ENCODE measurements around the gene GALM. TPM values are rescaled to one million over a fixed set of nuclear protein-coding genes. Genes with fewer than 3 reads are reported as not detected.

GALM gene
- total and polyA plus RNA-seq, 2 donors (not counting 3 experiments of a cell fraction or from before 2014, with no cell fraction given) = 4.8 to 6.1 TPM

- Histone ChIP-seq H3K9me3 (replicated peaks; ENCODE audit: control insufficient read depth, insufficient read depth, low read length) (no peaks in the 10 kb centered on the region), H3K36me3 (ENCODE audit: control insufficient read depth in 2 of 2, extremely low read depth in 1 of 2, insufficient read depth in 2 of 2, low read length in 2 of 2) (no peaks in the 10 kb centered on the region), H2AFZ (ENCODE audit: low read depth, low read length) (no peak overlapping the region), H3K27me3 (ENCODE audit: control insufficient read depth in 2 of 2, insufficient read depth in 2 of 2, low read length in 2 of 2) (peaks cover 0 to 2% of the 10 kb centered on the region in 2 experiments), H3K4me1 (ENCODE audit: control insufficient read depth, extremely low read depth, insufficient read depth, low read length) (no peaks in the 10 kb centered on the region), H3K4me2 (ENCODE audit: insufficient read depth, low read length) (no peak overlapping the region), H3K27ac (ENCODE audit: insufficient read depth, low read depth, low read length) (no peak overlapping the region), H3K9ac (replicated peaks; ENCODE audit: extremely low read depth, insufficient read depth, low read length) (no peak overlapping the region), H3K4me3 (replicated peaks in 1 of 3; ENCODE audit: insufficient read depth in 1 of 3, low read depth in 1 of 3, low read length in 3 of 3) (no peak overlapping the region), H3K79me2 (ENCODE audit: control insufficient read depth, insufficient read depth, low read length) (no peaks in the 10 kb centered on the region), H3K9me1 (replicated peaks; ENCODE audit: control insufficient read depth, extremely low read depth, insufficient read depth, low read length) (no peaks in the 10 kb centered on the region), H4K20me1 (replicated peaks; ENCODE audit: control insufficient read depth, extremely low read depth, insufficient read depth, low read length) (no peaks in the 10 kb centered on the region)
- POLR2A ChIA-PET = no interaction called here
- CTCF ChIA-PET = interaction anchor here (1.1 kb wide), 1 partner anchor 13 kb away, joined by 3 read pairs; no protein-coding TSS in a partner anchor
- dilution Hi-C loops (cut with MboI; ENCODE audit: extremely low pct_ligation_motif_present, low sequenced_read_pairs) = no loop called here
- intact Hi-C loops (cut with micrococcal nuclease) = no loop called here
- DNase-seq (ENCODE audit: low read depth, low spot score) = no peak
- FAIRE-seq = no peak
- no TSS peak for BruUV-seq (replicated peaks)
- no peak for TF ChIP-seq JUN (IDR thresholded peaks at IDR 0.05; ENCODE audit: borderline replicate concordance, insufficient read depth, insufficient read length, low read depth)
These were observed 10.5 kb upstream of the GALM start for GRCh38 chr2:38655441-38655840.

GRCh38 chr2:38656866-38657480 lies 8.9 kb upstream of the GALM start:
- FAIRE-seq = no peak
- no peak for DNase-seq (ENCODE audit: low read depth, low spot score)

More at GRCh38 chr2:38656866-38657480, 8.9 kb upstream of the GALM start:
- Histone ChIP-seq H3K4me3 (replicated peaks in 1 of 3; ENCODE audit: insufficient read depth in 1 of 3, low read depth in 1 of 3, low read length in 3 of 3) (no peak overlapping the region), H3K9me1 (replicated peaks; ENCODE audit: control insufficient read depth, extremely low read depth, insufficient read depth, low read length) (no peaks in the 10 kb centered on the region), H3K4me2 (ENCODE audit: insufficient read depth, low read length) (no peak overlapping the region), H3K36me3 (ENCODE audit: control insufficient read depth in 2 of 2, extremely low read depth in 1 of 2, insufficient read depth in 2 of 2, low read length in 2 of 2) (no peaks in the 10 kb centered on the region), H2AFZ (ENCODE audit: low read depth, low read length) (no peak overlapping the region), H3K9me3 (replicated peaks; ENCODE audit: control insufficient read depth, insufficient read depth, low read length) (no peaks in the 10 kb centered on the region), H3K27me3 (ENCODE audit: control insufficient read depth in 2 of 2, insufficient read depth in 2 of 2, low read length in 2 of 2) (no peaks in the 10 kb centered on the region), H3K9ac (replicated peaks; ENCODE audit: extremely low read depth, insufficient read depth, low read length) (no peak overlapping the region), H3K4me1 (ENCODE audit: control insufficient read depth, extremely low read depth, insufficient read depth, low read length) (no peaks in the 10 kb centered on the region), H4K20me1 (replicated peaks; ENCODE audit: control insufficient read depth, extremely low read depth, insufficient read depth, low read length) (no peaks in the 10 kb centered on the region), H3K79me2 (ENCODE audit: control insufficient read depth, insufficient read depth, low read length) (no peaks in the 10 kb centered on the region), H3K27ac (ENCODE audit: insufficient read depth, low read depth, low read length) (no peak overlapping the region)
- dilution Hi-C loops (cut with MboI; ENCODE audit: extremely low pct_ligation_motif_present, low sequenced_read_pairs) = no loop called here
- intact Hi-C loops (cut with micrococcal nuclease) = no loop called here
- POLR2A ChIA-PET = no interaction called here
- CTCF ChIA-PET = no interaction called here
- BruUV-seq (replicated peaks) = no TSS peak
- TF ChIP-seq JUN (IDR thresholded peaks at IDR 0.05; ENCODE audit: borderline replicate concordance, insufficient read depth, insufficient read length, low read depth) (no peak), EZH2 (IDR thresholded peaks at IDR 0.05; ENCODE audit: borderline replicate concordance, low read depth, low read length, severe bottlenecking) (no peak), CTCF (IDR thresholded peaks at IDR 0.05; ENCODE audit: extremely low read depth in 1 of 2, insufficient read depth in 1 of 2, low read depth in 1 of 2, low read length in 2 of 2) (no peak), POLR2AphosphoS5 (IDR thresholded peaks at IDR 0.05; ENCODE audit: insufficient read depth, low read depth, low read length) (no peak), MYC (IDR thresholded peaks at IDR 0.05; ENCODE audit: low read depth, low read length) (no peak), GATA2 (IDR thresholded peaks at IDR 0.05; ENCODE audit: insufficient read depth, insufficient read length, low read depth, low read length) (no peak), FOS (IDR thresholded peaks at IDR 0.05; ENCODE audit: borderline replicate concordance, insufficient read depth, low read length) (no peak), MAX (IDR thresholded peaks at IDR 0.05; ENCODE audit: insufficient read depth, insufficient read length) (no peak), POLR2A (IDR thresholded peaks at IDR 0.05; ENCODE audit: low read depth, low read length) (no peak)

Measured in endothelial cell of umbilical vein (primary cell).